ENCODE data around the gene TBC1D22B.

TBC1D22B gene

DNA sequence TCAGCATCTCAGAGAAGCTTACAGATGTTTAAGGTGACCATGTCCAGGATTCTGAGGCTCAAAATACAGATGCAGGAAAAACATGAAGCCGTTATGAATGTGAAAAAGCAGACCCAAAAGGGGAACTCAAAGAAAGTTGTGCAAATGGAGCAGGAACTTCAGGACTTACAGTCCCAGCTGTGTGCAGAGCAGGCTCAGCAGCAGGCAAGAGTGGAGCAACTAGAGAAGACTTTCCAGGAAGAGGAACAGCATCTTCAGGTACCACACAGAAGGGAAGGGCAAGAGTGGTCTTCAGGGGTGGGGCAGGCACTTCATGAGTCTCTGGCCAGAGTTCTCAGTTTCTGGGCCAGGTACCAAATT, 111.4 kb downstream of the TBC1D22B start:
- DNase-seq (ENCODE audit: low spot score): no peak
- TF ChIP-seq, protein P1, sequence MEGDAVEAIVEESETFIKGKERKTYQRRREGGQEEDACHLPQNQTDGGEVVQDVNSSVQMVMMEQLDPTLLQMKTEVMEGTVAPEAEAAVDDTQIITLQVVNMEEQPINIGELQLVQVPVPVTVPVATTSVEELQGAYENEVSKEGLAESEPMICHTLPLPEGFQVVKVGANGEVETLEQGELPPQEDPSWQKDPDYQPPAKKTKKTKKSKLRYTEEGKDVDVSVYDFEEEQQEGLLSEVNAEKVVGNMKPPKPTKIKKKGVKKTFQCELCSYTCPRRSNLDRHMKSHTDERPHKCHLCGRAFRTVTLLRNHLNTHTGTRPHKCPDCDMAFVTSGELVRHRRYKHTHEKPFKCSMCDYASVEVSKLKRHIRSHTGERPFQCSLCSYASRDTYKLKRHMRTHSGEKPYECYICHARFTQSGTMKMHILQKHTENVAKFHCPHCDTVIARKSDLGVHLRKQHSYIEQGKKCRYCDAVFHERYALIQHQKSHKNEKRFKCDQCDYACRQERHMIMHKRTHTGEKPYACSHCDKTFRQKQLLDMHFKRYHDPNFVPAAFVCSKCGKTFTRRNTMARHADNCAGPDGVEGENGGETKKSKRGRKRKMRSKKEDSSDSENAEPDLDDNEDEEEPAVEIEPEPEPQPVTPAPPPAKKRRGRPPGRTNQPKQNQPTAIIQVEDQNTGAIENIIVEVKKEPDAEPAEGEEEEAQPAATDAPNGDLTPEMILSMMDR (IDR thresholded peaks at IDR 0.05; ENCODE audit: borderline replicate concordance, control extremely low read depth, extremely low read depth, insufficient read depth, missing control alignments): no peak
- in situ Hi-C loops (cut with MboI; ENCODE audit: low sequenced_read_pairs, unreplicated experiment): no loop called here

DNA sequence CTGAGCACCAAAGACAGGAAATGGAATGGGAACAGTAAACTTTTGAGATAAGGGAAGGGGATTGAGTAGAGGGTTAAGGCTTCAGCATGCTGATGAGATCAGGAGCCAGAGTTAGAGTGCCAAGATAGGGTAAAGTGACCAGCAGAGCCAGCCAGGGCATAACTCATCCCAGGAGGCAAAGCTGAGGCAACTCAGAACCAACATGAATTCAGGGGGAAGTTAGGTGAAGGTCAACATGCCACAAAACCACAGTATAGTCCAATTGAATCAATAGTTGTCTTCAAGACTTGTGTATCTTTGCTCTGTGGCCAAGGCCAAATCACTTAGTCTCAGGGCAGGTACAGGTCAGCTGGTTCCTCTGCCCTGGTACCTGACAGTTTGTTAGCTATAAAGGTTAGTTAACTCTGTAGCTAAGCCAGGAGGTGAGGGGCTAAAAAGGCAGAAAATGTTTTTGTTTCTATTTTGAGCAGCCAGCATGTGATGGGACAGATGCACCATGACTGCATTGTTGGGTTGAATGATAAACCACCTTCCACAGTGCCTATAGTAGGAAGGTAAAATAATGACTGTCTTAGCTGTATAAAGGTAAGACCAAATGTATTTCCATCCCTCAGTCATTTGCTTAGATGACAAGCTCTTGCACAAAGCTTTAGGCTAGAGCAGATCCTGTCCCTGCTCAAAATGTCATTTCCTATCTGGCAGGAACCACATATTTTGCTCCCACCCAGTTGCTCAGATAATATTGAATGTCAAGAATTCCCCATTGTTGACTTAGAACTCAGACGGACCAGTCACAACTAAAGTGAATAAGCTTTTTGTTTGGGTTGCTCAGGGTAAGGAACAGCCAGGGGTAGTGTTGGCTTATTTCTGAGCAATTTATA, 112.0 kb downstream of the TBC1D22B start:
- no peak for DNase-seq (ENCODE audit: low spot score)
- TF ChIP-seq, protein P1 (IDR thresholded peaks at IDR 0.05; ENCODE audit: borderline replicate concordance, control extremely low read depth, extremely low read depth, insufficient read depth, missing control alignments): no peak
- in situ Hi-C loops (cut with MboI; ENCODE audit: low sequenced_read_pairs, unreplicated experiment): no loop called here

DNA sequence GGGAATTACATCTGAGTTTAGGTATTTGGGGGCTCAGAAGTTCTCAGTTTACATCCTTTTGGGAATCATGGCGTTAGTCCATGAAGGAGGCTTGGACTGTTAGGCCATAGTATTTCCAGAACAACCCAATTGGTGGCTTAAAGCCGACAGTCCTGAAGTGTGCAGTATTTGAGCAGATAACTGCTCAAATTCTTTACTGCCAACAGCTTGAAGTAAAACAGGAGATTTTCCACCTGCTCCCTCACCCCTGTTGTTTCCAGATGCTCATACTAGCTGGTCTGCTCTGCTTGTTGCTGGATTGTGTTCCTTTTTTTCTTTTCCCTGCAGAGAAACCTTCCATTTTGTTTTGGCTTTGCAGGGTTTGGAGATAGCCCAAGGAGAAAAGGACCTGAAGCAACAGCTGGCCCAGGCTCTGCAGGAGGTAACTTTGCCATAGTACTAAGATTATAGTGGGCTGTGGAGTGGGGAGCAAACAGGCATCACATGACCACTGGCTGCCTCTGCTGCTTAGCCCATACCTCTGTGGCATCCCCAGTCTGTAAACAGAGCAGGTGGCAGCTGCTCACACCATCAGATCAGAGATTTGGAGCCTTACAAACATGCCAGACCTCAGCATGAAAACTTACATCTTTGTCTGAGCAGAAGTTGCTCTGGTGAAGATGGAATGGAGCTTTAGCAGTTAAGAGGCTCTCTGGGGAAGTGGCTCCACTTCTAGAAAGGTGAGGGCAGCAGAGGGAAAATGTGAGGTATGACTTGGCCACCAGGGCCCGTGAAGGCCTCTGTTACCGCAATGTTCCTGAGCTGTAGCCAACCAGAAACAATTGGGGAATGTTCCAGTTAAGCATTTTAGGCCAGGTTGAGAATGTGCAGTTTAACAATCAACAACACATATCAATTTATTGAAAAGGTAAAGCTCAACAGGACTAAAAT, 113.8 kb downstream of the TBC1D22B start:
- in situ Hi-C loops (cut with MboI; ENCODE audit: low sequenced_read_pairs, unreplicated experiment): no loop called here
- no peak for DNase-seq (ENCODE audit: low spot score)
- TF ChIP-seq, protein P1 (IDR thresholded peaks at IDR 0.05; ENCODE audit: borderline replicate concordance, control extremely low read depth, extremely low read depth, insufficient read depth, missing control alignments): no peak

DNA sequence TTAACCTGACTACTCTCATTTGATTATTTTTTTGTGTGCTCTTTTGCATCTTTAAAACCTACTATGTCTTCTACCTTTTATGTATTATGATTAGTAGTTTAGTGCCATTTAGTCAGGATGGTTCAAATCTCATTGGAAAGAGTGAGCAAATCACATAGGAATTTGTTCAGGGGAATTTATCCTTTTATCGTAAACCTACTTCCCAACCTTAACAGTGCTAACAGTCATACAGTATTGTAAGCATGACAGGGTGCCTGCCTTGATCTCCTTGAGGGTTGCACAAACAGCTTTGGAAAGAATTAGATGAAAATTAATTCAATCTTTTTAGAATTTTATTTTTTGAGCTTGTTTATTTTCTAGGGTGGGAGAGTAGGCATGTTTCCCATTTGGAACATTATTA, 114.5 kb downstream of the TBC1D22B start:
- TF ChIP-seq, protein P1 (IDR thresholded peaks at IDR 0.05; ENCODE audit: borderline replicate concordance, control extremely low read depth, extremely low read depth, insufficient read depth, missing control alignments): no peak
- in situ Hi-C loops (cut with MboI; ENCODE audit: low sequenced_read_pairs, unreplicated experiment): no loop called here
- no peak for DNase-seq (ENCODE audit: low spot score)

DNA sequence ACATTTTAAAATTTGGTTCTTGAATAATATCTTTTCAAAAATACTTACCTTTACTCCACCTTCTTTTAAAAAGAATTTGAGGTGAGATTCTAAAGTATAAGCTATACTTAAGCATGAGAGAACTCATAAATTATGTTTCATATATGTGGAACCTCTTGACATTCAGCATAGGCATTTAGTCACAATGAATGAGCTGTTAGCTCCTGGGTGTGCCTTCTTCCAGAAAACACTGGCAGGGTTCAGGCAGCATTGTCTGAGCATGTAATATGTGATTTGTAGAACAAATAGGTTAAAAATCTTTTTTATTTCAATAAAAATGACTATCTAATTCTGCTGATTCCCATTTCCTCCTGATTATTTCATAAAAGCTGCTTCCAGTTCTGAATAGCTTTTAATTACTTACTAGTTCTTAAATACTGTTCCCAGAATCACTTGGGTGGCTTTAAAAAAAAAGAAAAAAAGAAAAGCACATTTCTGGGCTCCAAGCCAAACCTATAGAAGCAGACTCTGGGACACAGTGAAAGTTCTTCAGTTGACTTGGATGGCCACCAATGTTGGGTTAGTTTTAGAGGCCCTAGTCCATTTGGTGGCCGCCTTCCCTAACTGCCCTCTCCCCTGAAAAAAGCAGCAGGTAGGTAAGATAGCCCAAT, 116.4 kb downstream of the TBC1D22B start:
- no peak for DNase-seq (ENCODE audit: low spot score)
- TF ChIP-seq, protein P1 (IDR thresholded peaks at IDR 0.05; ENCODE audit: borderline replicate concordance, control extremely low read depth, extremely low read depth, insufficient read depth, missing control alignments): no peak
- in situ Hi-C loops (cut with MboI; ENCODE audit: low sequenced_read_pairs, unreplicated experiment): no loop called here

DNA sequence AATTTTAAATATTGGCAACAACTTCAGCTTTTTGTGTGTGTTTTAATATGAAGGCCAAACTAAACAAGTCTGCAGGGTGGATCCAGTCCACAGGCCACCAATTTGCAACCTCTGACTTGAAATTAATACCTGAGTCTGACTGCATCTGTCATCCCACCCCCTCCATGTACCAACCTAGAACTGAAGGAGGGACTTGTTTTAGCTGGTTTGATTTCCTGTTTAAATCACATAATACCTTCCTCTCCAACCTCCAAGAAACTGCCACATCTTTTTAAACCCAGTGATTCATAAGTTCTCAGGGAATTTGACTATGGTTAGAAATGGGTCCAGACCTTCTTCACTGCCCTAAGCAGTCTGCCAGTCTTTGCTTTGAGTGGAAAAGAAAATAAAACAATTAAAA, 117.8 kb downstream of the TBC1D22B start:
- TF ChIP-seq, protein P1 (IDR thresholded peaks at IDR 0.05; ENCODE audit: borderline replicate concordance, control extremely low read depth, extremely low read depth, insufficient read depth, missing control alignments): no peak
- in situ Hi-C loops (cut with MboI; ENCODE audit: low sequenced_read_pairs, unreplicated experiment): no loop called here
- DNase-seq (ENCODE audit: low spot score): no peak
